Activated CD4-positive, alpha-beta memory T cell treated with anti-CD3 and anti-CD28 coated beads for 36 hours (primary cell): ENCODE results near the gene PYGM. TPM values are rescaled to one million over a fixed set of nuclear protein-coding genes. Genes with fewer than 3 reads are reported as not detected.

ENCODE experiments used
- CTCF ChIA-PET: fragments of 350-600 bp; sonication (Branson Sonifier 250); formaldehyde crosslinking; loops from one replicate; lab custom pipeline; 2021; ENCODE audit warnings: antibody characterized with exemption, inconsistent platforms; lab: Charles Lee
- POLR2A ChIA-PET: fragments of 350-600 bp; sonication (Branson Sonifier 250); formaldehyde crosslinking; loops from one replicate; lab custom pipeline; 2021; ENCODE audit warnings: antibody characterized with exemption; lab: Charles Lee
- DNase-seq: peaks from one replicate; pipeline ENCODE4 v3.0.0-alpha.2; 2020
- H3K27ac Mint-ChIP-seq: one replicate; pipeline ENCODE4 v1.8.0; 2021; ENCODE audit warnings: mixed read lengths
- H3K27me3 Mint-ChIP-seq: one replicate; pipeline ENCODE4 v1.8.0; 2021; ENCODE audit warnings: mixed read lengths
- H3K36me3 Mint-ChIP-seq: one replicate; pipeline ENCODE4 v1.8.0; 2021; ENCODE audit warnings: mixed read lengths
- H3K4me1 Mint-ChIP-seq: one replicate; pipeline ENCODE4 v1.8.0; 2021; ENCODE audit warnings: low read depth, mixed read lengths
- H3K4me3 Mint-ChIP-seq: one replicate; pipeline ENCODE4 v1.8.0; 2021; ENCODE audit warnings: mild to moderate bottlenecking, mixed read lengths
- H3K9me3 Mint-ChIP-seq: one replicate; pipeline ENCODE4 v1.8.0; 2021; ENCODE audit warnings: mixed read lengths
- intact Hi-C: fragments of 100-400 bp; cut with micrococcal nuclease; formaldehyde crosslinking; loops from one replicate; pipeline ENCODE4 v1.15.1; 2023
- total RNA-seq, 2 experiments: library from RNA; stranded (reverse); gene quantifications; one replicate each; pipeline ENCODE4 v1.2.3, GENCODE V29; 2021

PYGM gene
- total RNA-seq: 1 to 10 TPM in 1 of 2 experiments, under 1 TPM in 1; 0.94 to 1.6 TPM

DNA sequence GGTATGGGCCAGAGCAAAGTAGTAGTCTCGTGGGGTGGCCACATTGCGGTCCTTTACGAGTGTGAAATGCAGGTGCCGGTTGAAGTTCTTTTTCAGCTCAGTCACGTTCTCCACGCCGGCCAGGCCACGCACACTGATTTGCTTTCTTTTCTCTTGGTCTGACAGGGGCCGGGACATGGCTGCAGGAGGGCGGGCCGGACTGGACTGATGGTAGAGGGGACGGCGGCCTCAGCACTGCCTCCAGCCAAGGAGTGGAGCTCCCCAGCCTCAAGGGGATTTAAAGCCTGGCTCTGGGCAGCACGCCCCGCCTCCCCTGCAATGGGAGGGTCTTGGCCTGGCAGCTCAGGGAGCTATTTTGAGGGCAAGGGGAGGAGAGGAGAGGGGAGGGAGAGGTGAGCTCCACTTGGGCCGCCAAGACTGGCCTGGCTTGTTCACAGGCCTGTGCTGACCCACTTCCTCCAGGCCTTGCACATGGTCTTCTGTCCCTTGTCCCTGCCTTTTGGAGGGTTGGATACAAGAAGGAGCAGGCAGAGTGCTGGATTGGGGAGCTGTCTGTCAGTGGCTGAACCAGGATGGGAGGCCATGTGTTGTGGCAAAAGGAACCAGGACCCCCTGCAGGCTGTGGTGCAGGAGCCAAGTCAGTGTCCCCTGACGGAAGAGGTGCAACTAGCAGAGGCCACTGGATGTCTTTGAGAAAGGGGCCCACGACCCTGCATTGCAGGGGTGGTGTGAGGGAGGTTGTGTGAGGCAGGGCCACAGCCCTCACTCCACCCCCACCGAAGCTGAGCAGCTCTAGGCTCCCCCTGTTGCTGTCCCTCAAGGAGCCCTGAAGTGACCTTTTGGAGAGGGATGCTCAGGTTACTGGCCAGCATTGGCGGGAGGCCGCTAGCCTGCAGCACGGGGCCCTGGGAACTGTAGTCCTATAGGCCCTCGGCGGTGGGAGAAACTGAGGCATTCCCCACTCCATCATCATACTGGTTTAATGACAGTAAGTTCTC lies at the start of gene PYGM:
Gene PYGM (minus strand): TSS at position 253 of the 998 bp plus-strand sequence. CDS start 76 bp downstream, at position 177.
- POLR2A ChIA-PET: interaction anchor here (0.9 to 1.4 kb wide), 5 partner anchors 13 to 115 kb away, joined by 3 to 6 read pairs (median 3); partner anchors contain the start of gene RASGRP2
- H3K9me3 Mint-ChIP-seq: no peaks in the 10 kb centered on the region
- no peak within 1 kb of the TSS for H3K4me3 Mint-ChIP-seq
- H3K4me1 Mint-ChIP-seq: peaks cover 40% of the 10 kb centered on the region
- H3K36me3 Mint-ChIP-seq: peaks cover 28% of the 10 kb centered on the region
- intact Hi-C loops: no loop called here
- CTCF ChIA-PET: interaction anchor here (0.8 to 2.3 kb wide), 5 partner anchors 8 to 17 kb away, joined by 3 to 7 read pairs (median 3); no protein-coding TSS in a partner anchor
- H3K27me3 Mint-ChIP-seq: no peaks in the 10 kb centered on the region
- peak within 1 kb of the TSS; percentile 84 for H3K27ac Mint-ChIP-seq
- DNase-seq: no peak

DNA sequence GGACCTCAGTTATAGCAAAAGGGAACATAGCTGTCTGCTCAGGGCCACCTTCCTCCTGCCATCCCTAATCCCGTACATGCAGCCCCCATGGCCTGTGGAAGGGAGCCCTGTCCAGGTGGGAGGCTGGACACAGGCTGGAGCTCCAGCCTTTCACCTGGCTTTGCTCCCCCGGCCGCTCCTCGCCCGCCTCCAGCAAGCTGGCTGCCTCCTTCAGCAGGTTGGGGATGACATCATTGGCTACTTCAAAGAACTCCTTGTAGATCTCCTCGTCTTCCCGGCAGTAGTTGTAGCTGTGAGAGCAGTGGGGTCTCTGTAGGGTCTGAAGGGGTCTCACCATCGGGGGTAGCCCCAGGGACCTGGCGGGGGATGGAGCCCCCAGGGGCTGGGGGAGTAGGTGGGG lies 45.7 kb upstream of the PYGM start:
- no peak overlapping the region for H3K4me3 Mint-ChIP-seq
- ChIA-PET POLR2A (no interaction called here), CTCF (no interaction called here)
- no peak for DNase-seq
- intact Hi-C loops: no loop called here
- H3K9me3 Mint-ChIP-seq: no peaks in the 10 kb centered on the region
- H3K36me3 Mint-ChIP-seq: peaks cover 18% of the 10 kb centered on the region
- H3K27me3 Mint-ChIP-seq: no peaks in the 10 kb centered on the region
- H3K4me1 Mint-ChIP-seq: peaks cover 32% of the 10 kb centered on the region
- H3K27ac Mint-ChIP-seq: no peak overlapping the region

DNA sequence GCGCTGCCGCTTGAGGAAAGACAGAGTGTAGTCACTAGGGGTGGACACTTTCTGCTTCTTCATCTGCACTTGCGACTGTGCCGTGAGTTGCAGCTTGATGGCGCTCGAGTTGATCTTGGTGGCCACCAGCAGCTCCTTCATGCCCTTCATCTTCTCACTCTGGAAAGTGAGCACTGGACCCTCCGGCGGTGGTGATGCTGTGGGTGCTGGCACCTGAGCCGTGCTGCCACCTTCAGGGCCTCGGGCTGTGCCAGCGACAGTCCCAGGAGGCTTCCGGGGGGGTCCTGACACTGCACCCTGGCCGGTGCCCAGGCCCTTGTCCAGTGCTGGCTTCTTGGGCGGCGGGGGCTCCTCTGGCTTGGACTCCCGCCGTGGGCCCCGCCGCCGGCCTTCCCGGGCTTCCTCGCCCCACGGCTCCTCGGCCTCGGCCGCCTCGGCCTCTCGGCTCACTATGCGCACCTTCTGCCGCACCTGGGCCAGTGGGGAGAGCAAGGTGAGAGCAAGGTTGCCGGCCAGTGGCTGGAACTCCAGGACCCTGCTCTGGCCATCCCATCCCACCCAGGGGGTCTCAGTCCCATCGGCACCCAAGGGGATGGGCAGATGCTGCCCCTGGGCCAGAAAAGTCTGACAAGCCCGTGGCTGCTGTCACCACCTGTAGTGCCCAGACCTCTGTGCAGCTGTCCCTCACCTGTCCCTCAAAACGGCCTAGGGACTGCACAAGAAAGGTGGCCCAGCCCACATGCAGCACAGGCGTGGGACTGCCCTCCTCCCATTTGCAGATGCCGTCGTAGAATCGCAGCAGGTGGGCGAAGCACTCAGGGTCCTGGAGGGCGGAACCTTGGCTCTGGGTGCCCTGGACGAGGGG lies 44.8 kb upstream of the PYGM start:
- Mint-ChIP-seq H3K27ac (no peak overlapping the region), H3K9me3 (no peaks in the 10 kb centered on the region), H3K27me3 (no peaks in the 10 kb centered on the region), H3K36me3 (peaks cover 18% of the 10 kb centered on the region), H3K4me3 (peak overlapping the region; percentile 81), H3K4me1 (peaks cover 27% of the 10 kb centered on the region)
- intact Hi-C loops: no loop called here
- POLR2A ChIA-PET: interaction anchor here (1.2 kb wide), 1 partner anchor 26 kb away, joined by 4 read pairs; no protein-coding TSS in a partner anchor
- peak; percentile 26 for DNase-seq
- CTCF ChIA-PET: interaction anchor here (1.1 to 1.3 kb wide), 2 partner anchors 17 to 37 kb away, joined by 4 read pairs; no protein-coding TSS in a partner anchor

DNA sequence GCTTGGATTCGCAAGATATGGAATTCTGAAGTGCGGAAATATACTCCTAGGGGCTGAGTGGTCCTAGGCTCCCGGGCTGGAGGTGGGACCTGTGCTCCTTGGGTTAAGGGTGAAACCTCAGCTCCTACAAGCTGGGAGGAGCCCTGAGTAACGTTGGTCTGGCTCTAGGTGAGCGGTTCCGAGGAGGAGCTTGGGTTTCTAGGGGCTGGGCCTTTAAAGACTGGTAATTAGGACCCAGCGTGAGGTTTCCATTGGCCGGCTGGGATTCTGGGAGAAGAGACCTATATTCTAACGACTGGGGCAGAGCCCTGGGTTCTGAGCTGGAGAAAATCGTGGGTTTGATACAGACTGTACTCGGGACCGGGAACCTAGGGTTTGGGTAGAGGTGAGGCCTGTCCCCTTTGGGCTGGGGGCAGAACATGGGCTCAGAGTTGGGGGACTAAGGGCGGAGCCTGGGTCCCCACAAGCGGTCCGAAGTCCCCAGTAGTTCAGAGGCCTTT lies 44.1 kb upstream of the PYGM start:
- H3K4me1 Mint-ChIP-seq: peaks cover 22% of the 10 kb centered on the region
- no peak for DNase-seq
- no peaks in the 10 kb centered on the region for H3K9me3 Mint-ChIP-seq
- POLR2A ChIA-PET: interaction anchor here (1.2 kb wide), 1 partner anchor 25 kb away, joined by 4 read pairs; no protein-coding TSS in a partner anchor
- H3K36me3 Mint-ChIP-seq: peaks cover 18% of the 10 kb centered on the region
- intact Hi-C loops: loop anchor here (2.0 kb wide), 1 partner anchor 25 kb away; the partner anchor contains the start of gene SF1
- H3K4me3 Mint-ChIP-seq: peak overlapping the region; percentile 81
- H3K27me3 Mint-ChIP-seq: no peaks in the 10 kb centered on the region
- H3K27ac Mint-ChIP-seq: peak overlapping the region; percentile 89
- CTCF ChIA-PET: interaction anchor here (1.1 to 1.7 kb wide), 3 partner anchors 17 to 40 kb away, joined by 4 to 5 read pairs (median 4); partner anchors contain the start of gene CDC42BPG

DNA sequence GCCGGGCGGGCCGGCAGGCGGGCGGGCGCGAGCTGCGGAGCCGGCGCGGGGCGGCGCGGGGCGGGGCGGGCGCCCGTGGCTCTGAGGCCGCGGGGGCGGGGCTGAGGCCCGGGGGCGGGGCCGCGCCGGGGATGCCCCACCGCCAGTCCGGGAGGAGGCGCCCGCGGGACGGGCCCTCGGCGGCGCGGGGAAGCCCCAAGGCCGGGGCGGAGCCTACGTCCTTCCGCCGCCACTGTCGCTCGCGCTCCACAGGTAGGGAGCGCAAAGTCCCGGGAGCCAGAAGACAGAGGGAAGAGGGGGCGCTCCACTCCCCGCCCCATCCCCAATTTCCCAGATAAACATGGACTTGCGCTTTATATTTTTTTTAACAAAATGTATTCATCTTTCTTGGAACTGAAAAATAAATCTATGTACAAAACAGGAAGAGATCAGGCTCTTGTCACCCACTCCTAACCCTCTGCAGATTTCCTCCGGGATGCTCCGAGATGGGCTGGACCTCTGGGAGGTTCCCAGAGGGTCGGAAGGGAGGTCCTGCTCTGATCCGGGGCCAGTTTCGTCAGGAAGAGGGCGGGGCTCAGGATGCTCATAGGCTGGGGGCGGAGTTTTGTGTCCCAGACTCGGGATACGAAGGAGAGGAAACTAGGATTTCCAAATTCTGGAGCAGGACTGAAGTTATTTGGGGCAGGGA lies 43.5 kb upstream of the PYGM start, which contains the start of gene MAP4K2:
Gene MAP4K2 (minus strand): TSS at position 57 of the 688 bp plus-strand sequence. CDS start 65 bp downstream, outside the sequence.
- ChIA-PET CTCF (interaction anchor here (1.1 to 1.7 kb wide), 5 partner anchors 16 to 59 kb away, joined by 3 to 5 read pairs (median 4); partner anchors contain the start of genes CDC42BPG, RASGRP2 and SF1), POLR2A (interaction anchor here (0.6 to 1.2 kb wide), 2 partner anchors 24 to 70 kb away, joined by 3 to 4 read pairs; no protein-coding TSS in a partner anchor)
- intact Hi-C loops: loop anchor here (2.0 kb wide), 1 partner anchor 25 kb away; the partner anchor contains the start of gene SF1
- no peaks in the 10 kb centered on the region for H3K27me3 Mint-ChIP-seq
- H3K36me3 Mint-ChIP-seq: peaks cover 21% of the 10 kb centered on the region
- peaks cover 24% of the 10 kb centered on the region for H3K4me1 Mint-ChIP-seq
- no peaks in the 10 kb centered on the region for H3K9me3 Mint-ChIP-seq
- peak within 1 kb of the TSS; percentile 82 for H3K4me3 Mint-ChIP-seq
- peak within 1 kb of the TSS; percentile 89 for H3K27ac Mint-ChIP-seq
- peak; percentile 89 for DNase-seq

DNA sequence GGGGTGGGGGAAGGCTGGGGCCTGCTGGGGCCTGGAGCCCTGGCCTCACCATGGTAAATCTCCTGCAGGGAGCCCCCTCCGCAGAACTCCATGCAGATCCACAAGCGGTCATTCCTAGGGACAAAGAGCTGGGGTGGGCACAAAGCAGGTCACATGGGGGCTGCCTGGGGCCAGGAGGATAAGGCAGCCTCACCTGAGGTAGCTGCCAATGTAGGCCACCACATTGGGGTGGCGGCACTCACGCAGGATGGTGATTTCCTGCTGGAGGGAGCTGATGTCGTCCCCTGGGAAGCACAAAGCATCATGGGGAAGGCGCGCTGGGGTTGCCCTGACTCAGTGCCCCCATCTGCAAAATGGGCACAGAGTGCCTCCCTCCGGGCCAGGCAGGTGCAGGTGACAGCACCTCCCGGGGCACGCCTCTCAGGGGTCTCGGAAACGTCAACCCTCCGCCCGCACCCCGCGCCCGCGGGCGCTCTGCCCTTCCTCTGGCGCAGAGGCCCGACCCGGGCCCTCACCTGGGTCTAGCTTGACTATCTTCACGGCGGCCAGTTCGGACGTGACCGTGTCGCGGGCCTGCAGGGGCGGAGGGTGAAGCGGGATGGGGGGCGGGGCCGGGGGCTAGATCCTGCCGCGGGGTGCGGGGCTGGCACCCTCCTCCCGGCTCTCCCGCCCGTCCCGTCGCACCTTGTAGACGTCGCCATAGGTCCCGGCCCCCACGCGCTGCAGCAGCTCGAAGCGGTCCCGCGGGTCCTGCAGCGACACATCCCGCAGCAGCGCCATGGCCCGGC lies 42.8 kb upstream of the PYGM start:
- H3K27me3 Mint-ChIP-seq: no peaks in the 10 kb centered on the region
- H3K4me3 Mint-ChIP-seq: peak overlapping the region; percentile 82
- H3K27ac Mint-ChIP-seq: peak overlapping the region; percentile 86
- peak; percentile 67 for DNase-seq
- ChIA-PET POLR2A (interaction anchor here (0.6 to 1.2 kb wide), 3 partner anchors 23 to 70 kb away, joined by 3 to 4 read pairs (median 4); no protein-coding TSS in a partner anchor), CTCF (interaction anchor here (0.7 to 1.7 kb wide), 6 partner anchors 10 to 91 kb away, joined by 3 to 6 read pairs (median 4); partner anchors contain the start of genes CDC42BPG, RASGRP2 and SF1)
- H3K36me3 Mint-ChIP-seq: peaks cover 21% of the 10 kb centered on the region
- intact Hi-C loops: loop anchor here (2.0 kb wide), 1 partner anchor 24 kb away; the partner anchor contains the start of gene SF1
- H3K9me3 Mint-ChIP-seq: no peaks in the 10 kb centered on the region
- H3K4me1 Mint-ChIP-seq: peaks cover 21% of the 10 kb centered on the region

DNA sequence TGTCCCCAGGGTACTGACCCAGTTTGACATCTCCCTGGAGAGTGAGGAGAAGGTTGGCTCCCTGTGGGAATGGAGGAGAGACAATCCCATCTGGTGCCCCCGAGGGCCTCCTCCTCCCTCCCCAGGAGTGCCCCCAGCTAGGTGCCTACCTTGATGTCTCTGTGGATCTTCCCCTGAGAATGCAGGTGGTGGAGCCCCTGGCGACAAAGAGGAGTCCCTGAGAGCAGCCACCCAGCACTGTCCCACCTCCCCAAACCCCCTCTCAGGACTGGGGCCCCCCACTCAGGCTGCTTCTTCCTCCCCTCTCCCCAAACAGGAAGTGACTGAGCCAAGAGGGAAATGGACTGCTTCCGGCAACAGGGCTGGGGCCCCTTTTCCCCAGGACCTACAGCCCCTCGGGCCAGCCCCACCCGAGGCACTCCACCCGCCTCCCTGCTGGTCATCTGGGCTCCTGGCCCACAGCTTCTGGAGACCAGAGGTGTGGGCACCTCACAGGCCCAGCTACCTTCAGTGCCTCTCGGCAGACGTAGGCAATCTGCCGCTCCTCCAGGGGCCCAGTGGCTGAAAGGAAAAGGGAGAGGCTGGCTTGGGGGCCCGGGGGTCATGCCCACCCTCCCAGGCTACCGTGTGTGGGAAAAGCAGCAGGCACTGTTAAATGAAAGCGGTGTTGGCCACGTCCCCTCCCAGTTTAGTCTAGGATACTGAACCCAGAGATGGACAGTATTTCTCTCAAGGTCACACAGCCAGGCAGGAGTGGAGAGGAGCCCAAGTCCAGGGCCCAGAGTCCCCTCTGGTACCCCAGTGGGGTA lies 42.0 kb upstream of the PYGM start:
- Mint-ChIP-seq H3K27me3 (no peaks in the 10 kb centered on the region), H3K9me3 (no peaks in the 10 kb centered on the region), H3K4me3 (peak overlapping the region; percentile 82), H3K27ac (peak overlapping the region; percentile 86), H3K4me1 (peaks cover 21% of the 10 kb centered on the region), H3K36me3 (peaks cover 19% of the 10 kb centered on the region)
- DNase-seq: peak; percentile 23
- CTCF ChIA-PET: interaction anchor here (0.6 to 1.5 kb wide), 3 partner anchors 14 to 92 kb away, joined by 3 to 6 read pairs (median 4); partner anchors contain the start of gene RASGRP2
- POLR2A ChIA-PET: interaction anchor here (0.9 kb wide), 1 partner anchor 23 kb away, joined by 4 read pairs; no protein-coding TSS in a partner anchor
- intact Hi-C loops: loop anchor here (2.0 kb wide), 1 partner anchor 23 kb away; the partner anchor contains the start of gene SF1

DNA sequence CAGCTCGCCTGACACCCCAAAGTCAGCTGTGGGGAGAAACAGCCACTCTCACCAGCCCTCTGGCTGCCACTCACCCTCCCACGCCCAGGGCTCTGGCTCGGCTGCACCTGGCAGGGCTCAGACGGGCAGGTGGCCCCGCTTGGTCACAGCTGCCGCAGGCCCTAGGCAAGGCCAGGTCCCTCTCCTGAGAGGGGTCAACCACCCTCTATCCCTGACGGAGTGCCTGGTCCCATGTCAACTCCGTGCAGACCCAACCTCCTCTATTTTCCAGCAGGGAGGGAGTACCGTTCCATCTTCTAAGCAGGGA lies 41.3 kb upstream of the PYGM start:
- Mint-ChIP-seq H3K27ac (peak overlapping the region; percentile 86), H3K9me3 (no peaks in the 10 kb centered on the region), H3K36me3 (peaks cover 17% of the 10 kb centered on the region), H3K4me3 (peak overlapping the region; percentile 82), H3K27me3 (no peaks in the 10 kb centered on the region), H3K4me1 (peaks cover 21% of the 10 kb centered on the region)
- DNase-seq: no peak
- CTCF ChIA-PET: interaction anchor here (0.6 kb wide), 1 partner anchor 93 kb away, joined by 3 read pairs; no protein-coding TSS in a partner anchor
- POLR2A ChIA-PET: no interaction called here
- intact Hi-C loops: no loop called here
